ENCODE measurements around the gene UBASH3A.
A peak's percentile ranks its signal among the peaks of the same experiment; 100 is the strongest.

UBASH3A gene

GRCh38 chr21:42429856-42430255, 26.2 kb downstream of the UBASH3A start:
- no peak overlapping the region for H3K4ac ChIP-seq (ENCODE audit: low read depth in 1 of 2, low read length in 2 of 2)
- H3K9ac ChIP-seq (ENCODE audit: low read length), result no peak overlapping the region
- no peaks in the 10 kb centered on the region for H3K79me1 ChIP-seq (replicated peaks; ENCODE audit: low read length, poor library complexity, severe bottlenecking)
- no peak overlapping the region for H2BK120ac ChIP-seq (ENCODE audit: low read depth, low read length)
- no peak overlapping the region for H2BK15ac ChIP-seq (ENCODE audit: low read depth, poor library complexity, severe bottlenecking)
- H4K91ac ChIP-seq (ENCODE audit: low read length), result no peak overlapping the region
- H2AK5ac ChIP-seq (ENCODE audit: low read length, severe bottlenecking), result no peak overlapping the region
- WGBS, result 47% methylated on average over 9 of the region's 9 CpGs
- no peak overlapping the region for H3K4me2 ChIP-seq (ENCODE audit: low read length, poor library complexity, severe bottlenecking)
- no peak overlapping the region for H3K18ac ChIP-seq (ENCODE audit: low read depth in 1 of 2, low read length in 2 of 2)
- no peak overlapping the region for H2BK5ac ChIP-seq (ENCODE audit: low read depth, low read length, poor library complexity, severe bottlenecking)
- no peak overlapping the region for H2BK12ac ChIP-seq (ENCODE audit: low read length in 2 of 2)
- no peak overlapping the region for H3K23ac ChIP-seq (ENCODE audit: low read length in 2 of 2)
- no peak overlapping the region for H4K8ac ChIP-seq (ENCODE audit: low read length)
- H3K36me3 ChIP-seq (ENCODE audit: control insufficient read depth in 1 of 2, insufficient read depth in 2 of 2, low read depth in 1 of 2, low read length in 2 of 2), result no peaks in the 10 kb centered on the region
- H3K9me3 ChIP-seq (ENCODE audit: control insufficient read depth, low read length), result peaks cover 10% of the 10 kb centered on the region
- H2AFZ ChIP-seq (ENCODE audit: low read depth, low read length), result no peak overlapping the region
- DNase-seq, result no peak
- no peak overlapping the region for H3K14ac ChIP-seq (ENCODE audit: low read length in 2 of 2)
- H3K4me3 ChIP-seq (ENCODE audit: insufficient read depth in 1 of 2, low read depth in 1 of 2, low read length in 2 of 2), result no peak overlapping the region
- H3K4me1 ChIP-seq (ENCODE audit: control insufficient read depth, insufficient read depth, low read depth, low read length), result no peaks in the 10 kb centered on the region
- peaks cover 25 to 45% of the 10 kb centered on the region in 2 experiments for H3K27me3 ChIP-seq (ENCODE audit: control insufficient read depth in 1 of 2, insufficient read depth in 1 of 2, low read length in 2 of 2)
- H3K27ac ChIP-seq (ENCODE audit: low read length, poor library complexity, severe bottlenecking), result no peak overlapping the region

- no peak overlapping the region for H4K8ac ChIP-seq (ENCODE audit: low read length)
- H3K27me3 ChIP-seq (ENCODE audit: control insufficient read depth in 1 of 2, insufficient read depth in 1 of 2, low read length in 2 of 2), result peaks cover 19 to 39% of the 10 kb centered on the region in 2 experiments
- DNase-seq, result no peak
- no peak overlapping the region for H3K18ac ChIP-seq (ENCODE audit: low read depth in 1 of 2, low read length in 2 of 2)
- no peak overlapping the region for H2BK15ac ChIP-seq (ENCODE audit: low read depth, poor library complexity, severe bottlenecking)
- 81% methylated on average over 6 of the region's 6 CpGs for WGBS
- no peak overlapping the region for H2BK5ac ChIP-seq (ENCODE audit: low read depth, low read length, poor library complexity, severe bottlenecking)
- H3K4me2 ChIP-seq (ENCODE audit: low read length, poor library complexity, severe bottlenecking), result no peak overlapping the region
- H3K4me3 ChIP-seq (ENCODE audit: insufficient read depth in 1 of 2, low read depth in 1 of 2, low read length in 2 of 2), result no peak overlapping the region
- no peak overlapping the region for H2AK5ac ChIP-seq (ENCODE audit: low read length, severe bottlenecking)
- H3K36me3 ChIP-seq (ENCODE audit: control insufficient read depth in 1 of 2, insufficient read depth in 2 of 2, low read depth in 1 of 2, low read length in 2 of 2), result no peaks in the 10 kb centered on the region
- no peak overlapping the region for H3K14ac ChIP-seq (ENCODE audit: low read length in 2 of 2)
- H2BK12ac ChIP-seq (ENCODE audit: low read length in 2 of 2), result no peak overlapping the region
- no peak overlapping the region for H3K9ac ChIP-seq (ENCODE audit: low read length)
- no peak overlapping the region for H3K27ac ChIP-seq (ENCODE audit: low read length, poor library complexity, severe bottlenecking)
- no peak overlapping the region for H3K23ac ChIP-seq (ENCODE audit: low read length in 2 of 2)
- peaks cover 10% of the 10 kb centered on the region for H3K9me3 ChIP-seq (ENCODE audit: control insufficient read depth, low read length)
- no peak overlapping the region for H2AFZ ChIP-seq (ENCODE audit: low read depth, low read length)
- H4K91ac ChIP-seq (ENCODE audit: low read length), result no peak overlapping the region
- H3K4ac ChIP-seq (ENCODE audit: low read depth in 1 of 2, low read length in 2 of 2), result no peak overlapping the region
- H3K79me1 ChIP-seq (replicated peaks; ENCODE audit: low read length, poor library complexity, severe bottlenecking), result no peaks in the 10 kb centered on the region
- H2BK120ac ChIP-seq (ENCODE audit: low read depth, low read length), result no peak overlapping the region
- H3K4me1 ChIP-seq (ENCODE audit: control insufficient read depth, insufficient read depth, low read depth, low read length), result no peaks in the 10 kb centered on the region
Observed at GRCh38 chr21:42430521-42430920, 26.8 kb downstream of the UBASH3A start.

GRCh38 chr21:42431196-42431595, 27.5 kb downstream of the UBASH3A start:
- Histone ChIP-seq H3K4ac (ENCODE audit: low read depth in 1 of 2, low read length in 2 of 2) (no peak overlapping the region), H3K79me1 (replicated peaks; ENCODE audit: low read length, poor library complexity, severe bottlenecking) (no peaks in the 10 kb centered on the region), H2BK120ac (ENCODE audit: low read depth, low read length) (no peak overlapping the region), H2BK12ac (ENCODE audit: low read length in 2 of 2) (no peak overlapping the region), H4K8ac (ENCODE audit: low read length) (no peak overlapping the region), H3K14ac (ENCODE audit: low read length in 2 of 2) (no peak overlapping the region), H3K27ac (ENCODE audit: low read length, poor library complexity, severe bottlenecking) (no peak overlapping the region), H3K9me3 (ENCODE audit: control insufficient read depth, low read length) (peaks cover 10% of the 10 kb centered on the region), H2BK5ac (ENCODE audit: low read depth, low read length, poor library complexity, severe bottlenecking) (no peak overlapping the region), H2AFZ (ENCODE audit: low read depth, low read length) (no peak overlapping the region), H3K27me3 (ENCODE audit: control insufficient read depth in 1 of 2, insufficient read depth in 1 of 2, low read length in 2 of 2) (peaks cover 15 to 32% of the 10 kb centered on the region in 2 experiments), H3K4me3 (ENCODE audit: insufficient read depth in 1 of 2, low read depth in 1 of 2, low read length in 2 of 2) (peak overlapping the region in 1 of 2 experiments; percentile 14), H3K23ac (ENCODE audit: low read length in 2 of 2) (no peak overlapping the region), H4K91ac (ENCODE audit: low read length) (no peak overlapping the region), H3K9ac (ENCODE audit: low read length) (no peak overlapping the region), H2BK15ac (ENCODE audit: low read depth, poor library complexity, severe bottlenecking) (no peak overlapping the region), H3K18ac (ENCODE audit: low read depth in 1 of 2, low read length in 2 of 2) (no peak overlapping the region), H3K4me2 (ENCODE audit: low read length, poor library complexity, severe bottlenecking) (no peak overlapping the region), H3K4me1 (ENCODE audit: control insufficient read depth, insufficient read depth, low read depth, low read length) (no peaks in the 10 kb centered on the region), H3K36me3 (ENCODE audit: control insufficient read depth in 1 of 2, insufficient read depth in 2 of 2, low read depth in 1 of 2, low read length in 2 of 2) (no peaks in the 10 kb centered on the region), H2AK5ac (ENCODE audit: low read length, severe bottlenecking) (no peak overlapping the region)
- DNase-seq, result no peak
- 52% methylated on average over 4 of the region's 7 CpGs for WGBS

GRCh38 chr21:42432695-42433094, 29.0 kb downstream of the UBASH3A start:
- Histone ChIP-seq H3K4me2 (ENCODE audit: low read length, poor library complexity, severe bottlenecking) (no peak overlapping the region), H4K8ac (ENCODE audit: low read length) (no peak overlapping the region), H2BK12ac (ENCODE audit: low read length in 2 of 2) (no peak overlapping the region), H4K91ac (ENCODE audit: low read length) (no peak overlapping the region), H3K4me1 (ENCODE audit: control insufficient read depth, insufficient read depth, low read depth, low read length) (no peaks in the 10 kb centered on the region), H3K18ac (ENCODE audit: low read depth in 1 of 2, low read length in 2 of 2) (no peak overlapping the region), H3K14ac (ENCODE audit: low read length in 2 of 2) (no peak overlapping the region), H2AK5ac (ENCODE audit: low read length, severe bottlenecking) (no peak overlapping the region), H3K36me3 (ENCODE audit: control insufficient read depth in 1 of 2, insufficient read depth in 2 of 2, low read depth in 1 of 2, low read length in 2 of 2) (no peaks in the 10 kb centered on the region), H2BK120ac (ENCODE audit: low read depth, low read length) (no peak overlapping the region), H2BK5ac (ENCODE audit: low read depth, low read length, poor library complexity, severe bottlenecking) (no peak overlapping the region), H3K9me3 (ENCODE audit: control insufficient read depth, low read length) (peaks cover 10% of the 10 kb centered on the region), H3K27me3 (ENCODE audit: control insufficient read depth in 1 of 2, insufficient read depth in 1 of 2, low read length in 2 of 2) (peaks cover 19% of the 10 kb centered on the region in 2 experiments), H2BK15ac (ENCODE audit: low read depth, poor library complexity, severe bottlenecking) (no peak overlapping the region), H3K4ac (ENCODE audit: low read depth in 1 of 2, low read length in 2 of 2) (no peak overlapping the region), H3K27ac (ENCODE audit: low read length, poor library complexity, severe bottlenecking) (no peak overlapping the region), H3K9ac (ENCODE audit: low read length) (no peak overlapping the region), H3K23ac (ENCODE audit: low read length in 2 of 2) (no peak overlapping the region), H3K4me3 (ENCODE audit: insufficient read depth in 1 of 2, low read depth in 1 of 2, low read length in 2 of 2) (no peak overlapping the region), H3K79me1 (replicated peaks; ENCODE audit: low read length, poor library complexity, severe bottlenecking) (no peaks in the 10 kb centered on the region), H2AFZ (ENCODE audit: low read depth, low read length) (no peak overlapping the region)
- WGBS, result 91% methylated on average over 1 of the region's 1 CpG
- no peak for DNase-seq
